ENCODE data around the gene CARD9.
A peak's percentile ranks its signal among the peaks of the same experiment; 100 is the strongest.

The CARD9 gene

DNA sequence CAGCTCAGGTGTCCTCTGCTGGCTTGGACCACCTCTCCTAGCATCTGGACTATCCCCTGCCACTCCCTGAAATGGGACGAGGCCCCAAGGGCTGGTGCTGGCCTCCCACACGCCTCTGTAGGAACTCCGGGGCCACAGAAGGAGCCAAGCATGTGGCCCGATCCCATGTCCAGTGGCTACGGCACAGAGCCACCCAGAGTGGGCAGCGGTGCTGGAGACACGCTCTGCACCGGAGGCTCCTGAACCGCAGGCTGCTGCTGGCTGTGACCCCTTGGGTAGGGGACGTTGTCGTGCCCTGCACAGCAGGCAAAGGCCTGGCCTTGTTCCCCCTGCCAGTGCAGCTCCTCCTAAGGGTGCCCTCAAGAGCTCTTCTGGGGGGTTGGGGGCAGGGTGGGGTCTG is 6.4 kb upstream of the CARD9 start:
- no peak for DNase-seq

DNA sequence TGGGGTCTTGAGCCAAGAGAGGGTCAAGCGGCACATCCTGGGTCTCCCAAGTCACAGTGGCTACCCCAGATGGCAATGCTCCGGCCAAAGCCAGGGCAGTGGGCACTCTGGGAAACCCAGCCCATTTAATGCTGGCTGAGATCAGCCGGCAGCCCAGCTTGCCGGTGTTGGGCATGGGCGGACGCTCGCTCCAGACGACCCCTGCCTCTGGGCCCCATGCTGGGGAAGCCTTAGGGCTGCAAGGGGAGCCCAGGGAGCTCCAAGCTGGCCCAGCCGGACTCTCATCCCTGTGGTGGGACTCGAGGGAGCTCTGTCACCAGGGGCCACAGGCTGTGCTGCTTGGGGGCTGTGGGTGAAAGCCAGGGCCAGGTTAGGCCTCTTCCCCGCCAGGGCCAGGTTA is 5.9 kb upstream of the CARD9 start:
- no peak for DNase-seq

DNA sequence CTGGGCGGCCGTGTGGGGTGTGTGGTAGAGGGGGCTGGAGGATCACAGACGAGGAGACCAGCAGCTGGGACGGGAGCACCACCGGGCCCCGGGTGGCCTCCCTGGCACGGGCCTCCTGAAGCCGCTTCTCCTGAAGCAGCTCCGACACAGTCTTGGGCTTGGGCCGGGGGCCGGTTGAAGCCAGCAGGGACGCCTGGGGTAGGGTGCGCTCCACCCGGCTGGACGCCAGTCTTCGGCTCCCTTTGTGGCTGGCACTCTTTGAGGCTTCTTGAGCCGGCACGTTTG is 5.5 kb upstream of the CARD9 start:
- DNase-seq = no peak

DNA sequence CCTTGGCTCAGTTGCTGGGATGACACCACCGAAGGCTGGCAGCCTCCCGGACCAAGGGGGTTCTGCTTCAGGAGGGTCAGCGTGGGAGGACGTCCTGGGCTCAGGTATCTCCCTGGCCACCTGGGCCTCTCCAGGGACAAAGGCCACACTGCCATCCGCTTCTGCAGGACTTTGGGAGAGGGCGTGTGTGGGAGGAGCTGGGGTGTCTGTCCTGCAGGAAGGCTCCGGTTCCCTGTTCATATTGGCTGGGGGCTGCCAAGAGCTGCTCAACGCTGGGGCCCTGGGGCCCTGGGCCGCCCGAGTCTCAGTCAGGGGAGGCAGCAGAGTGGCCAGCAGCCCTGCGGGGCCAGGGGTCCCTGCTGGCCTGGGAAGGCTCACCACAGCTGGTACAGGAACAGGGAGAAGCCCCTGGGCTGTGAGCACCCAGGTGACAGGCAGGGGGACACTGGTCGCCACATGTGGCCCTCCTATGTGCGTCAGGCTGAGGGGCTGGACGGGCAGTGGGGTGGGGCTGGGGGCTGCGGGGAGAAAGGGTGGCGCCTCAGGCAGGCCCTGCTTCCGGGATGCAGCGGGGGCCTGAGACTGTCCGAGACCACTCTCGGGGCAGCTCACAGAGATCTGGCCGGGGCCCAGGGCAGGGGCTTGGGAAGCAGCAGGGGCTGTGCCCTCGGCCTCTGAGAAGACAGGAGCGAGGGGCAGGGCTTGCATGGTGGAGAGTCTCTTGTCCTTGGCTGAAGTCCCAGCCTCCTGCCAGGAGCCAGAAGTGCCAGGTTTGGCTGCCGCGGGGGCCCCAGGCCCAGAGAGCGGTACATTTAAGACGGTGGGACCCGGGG is 4.9 kb upstream of the CARD9 start:
- DNase-seq = peak; percentile 16

DNA sequence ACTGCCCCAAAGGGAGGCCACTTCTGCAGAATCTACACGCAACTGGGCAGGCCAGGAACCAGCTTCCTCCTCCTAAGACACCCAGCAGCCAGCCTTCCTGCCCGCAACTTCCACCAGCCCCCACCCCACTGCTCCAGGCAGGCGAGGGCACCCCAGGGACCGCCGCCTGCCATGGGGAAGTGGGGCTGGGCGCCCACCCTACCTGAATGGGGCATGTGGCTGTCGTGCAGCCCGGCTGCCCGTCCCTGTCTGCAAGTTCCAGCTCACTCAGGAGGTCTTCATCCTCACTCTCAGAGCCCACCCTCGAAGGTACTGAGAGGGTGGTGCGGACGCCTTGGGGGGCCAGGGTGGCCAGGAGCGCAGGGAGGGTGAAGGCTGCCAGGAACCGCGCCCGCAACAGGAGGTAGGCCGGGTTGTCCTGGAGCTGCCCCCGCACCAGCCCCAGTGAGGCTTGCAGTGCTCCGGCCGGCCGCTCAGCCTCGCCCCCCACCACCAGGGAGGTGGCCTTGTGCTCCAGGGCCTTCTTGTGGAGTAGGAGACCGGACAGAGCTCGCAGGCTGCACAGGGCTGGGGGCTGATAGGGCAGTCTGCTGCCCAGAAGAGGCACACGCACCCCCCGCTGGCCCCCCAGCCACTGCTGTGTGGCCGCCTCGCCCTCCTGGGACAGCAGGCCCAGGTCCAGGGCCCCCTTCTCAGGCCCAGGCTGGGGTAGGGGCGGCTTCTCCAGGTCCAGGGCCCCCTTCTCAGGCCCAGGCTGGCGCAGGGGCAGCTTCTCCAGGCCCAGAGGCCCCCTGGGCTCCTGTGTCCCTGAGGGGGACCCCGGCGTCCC is 4.1 kb upstream of the CARD9 start:
- DNase-seq = no peak

DNA sequence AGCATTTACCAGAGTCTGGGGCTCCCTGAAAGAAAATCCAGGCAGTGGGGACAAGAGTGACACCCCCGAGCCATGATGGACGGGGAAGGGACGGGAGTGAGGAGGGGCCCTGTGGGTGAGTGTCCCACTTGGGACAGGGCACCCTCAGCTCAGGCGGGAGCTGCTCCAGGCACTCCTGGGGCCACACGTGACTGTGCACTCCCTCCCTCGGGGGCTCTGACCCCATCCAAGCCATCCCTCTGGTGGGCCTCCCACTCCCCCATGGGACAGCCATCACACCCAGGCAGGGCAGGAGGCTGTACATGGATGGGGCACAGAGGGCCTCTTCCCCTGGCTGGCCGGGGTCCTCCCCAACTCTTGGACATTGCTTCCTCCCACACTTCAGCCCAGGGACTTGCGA is 3.0 kb upstream of the CARD9 start:
- no peak for DNase-seq

DNA sequence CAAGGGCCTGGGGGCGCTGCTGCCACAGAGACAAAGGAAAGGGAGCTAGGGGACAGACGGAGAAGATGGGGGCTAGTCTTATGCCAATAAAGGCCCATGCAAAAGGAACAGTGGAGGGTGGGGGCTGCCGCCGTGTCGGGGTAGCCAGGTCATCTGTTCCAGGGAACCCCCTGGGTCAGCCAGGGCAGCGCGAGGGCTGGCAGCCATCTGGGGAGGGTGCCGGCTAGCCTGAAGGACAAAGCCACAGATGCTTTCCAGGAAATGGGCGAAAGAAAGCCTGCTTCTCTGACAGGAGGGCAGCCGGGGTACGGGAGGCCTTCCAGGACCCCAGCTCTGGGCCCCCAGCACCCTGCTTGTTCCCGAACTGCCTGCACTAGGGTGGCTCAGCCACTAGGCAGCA is 1.6 kb upstream of the CARD9 start:
- DNase-seq = no peak

DNA sequence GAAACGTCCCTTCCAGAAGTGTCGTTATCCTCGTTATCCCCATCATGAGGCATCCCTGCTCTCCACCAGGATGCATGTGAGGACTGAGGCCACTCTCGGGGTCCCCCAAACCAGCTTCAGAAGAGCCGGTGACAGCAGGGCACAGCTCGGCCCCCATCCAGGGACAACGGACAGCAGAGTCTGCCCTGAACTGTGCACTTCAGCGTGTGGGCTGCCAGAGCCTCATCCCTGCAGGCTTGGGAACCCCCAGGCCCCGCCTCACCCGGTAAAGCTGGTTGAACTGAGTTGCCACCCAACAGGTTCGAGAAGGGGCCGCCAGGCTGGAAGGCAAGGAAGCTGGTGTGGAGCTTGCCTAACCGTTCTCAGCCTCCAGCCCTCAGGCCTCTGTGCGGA is 710 bp upstream of the CARD9 start:
- no peak for DNase-seq

DNA sequence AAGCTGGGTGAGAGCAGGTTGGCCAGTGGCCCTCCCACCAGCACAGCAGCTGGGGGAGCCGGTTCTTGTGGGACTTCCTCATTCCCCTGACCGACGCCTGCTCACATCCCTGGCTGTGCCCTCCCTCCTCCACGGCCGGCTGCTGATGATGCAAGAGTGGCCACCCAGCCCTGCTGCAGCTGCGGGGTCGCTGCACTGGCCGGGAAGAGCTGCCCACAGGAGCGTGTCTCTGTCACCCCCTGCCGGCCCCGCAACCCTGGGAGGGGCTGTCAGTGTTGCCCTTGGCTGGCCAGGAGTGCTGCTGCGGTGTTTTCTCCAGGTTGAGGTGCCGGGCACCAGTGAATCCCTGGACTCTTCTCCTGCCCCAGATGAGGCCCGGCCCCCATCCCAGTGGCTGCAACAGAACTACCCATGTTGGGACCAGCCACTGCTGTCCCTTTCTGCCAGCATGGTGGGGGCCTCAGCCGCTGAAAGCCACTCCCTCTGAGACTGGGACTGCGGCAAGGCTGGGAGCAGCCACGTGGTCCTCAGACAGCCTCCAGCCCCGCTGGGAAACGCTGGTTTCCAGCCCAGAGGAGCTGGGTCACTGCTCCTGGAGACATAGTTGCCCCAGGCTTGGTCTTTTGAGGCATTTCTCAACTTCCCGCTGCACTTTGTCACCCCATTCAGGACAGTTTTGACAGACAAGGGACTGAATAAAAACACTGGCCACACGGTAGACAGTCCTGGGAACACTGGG is 739 bp downstream of the CARD9 start:
- DNase-seq = peak; percentile 34

DNA sequence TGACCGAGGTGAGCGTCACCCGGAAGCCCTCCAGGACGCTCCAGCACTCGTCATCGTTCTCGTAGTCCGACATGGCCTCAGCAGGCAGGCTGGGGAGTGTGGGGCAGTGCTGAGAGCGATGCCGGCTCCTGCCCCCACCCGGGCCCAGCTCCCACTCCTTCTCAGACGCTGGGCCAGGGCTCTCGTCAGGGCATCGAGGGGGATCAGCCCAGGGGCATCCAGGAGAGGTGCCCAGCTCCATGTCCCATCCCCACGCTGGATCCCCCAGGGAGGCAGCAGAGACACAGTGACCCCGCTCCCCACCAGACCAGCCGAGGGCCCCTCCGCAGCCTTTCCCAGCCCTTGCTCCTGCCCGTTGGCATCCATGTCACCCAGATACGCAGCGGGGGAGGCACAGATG is 1.5 kb downstream of the CARD9 start:
- no peak for DNase-seq

DNA sequence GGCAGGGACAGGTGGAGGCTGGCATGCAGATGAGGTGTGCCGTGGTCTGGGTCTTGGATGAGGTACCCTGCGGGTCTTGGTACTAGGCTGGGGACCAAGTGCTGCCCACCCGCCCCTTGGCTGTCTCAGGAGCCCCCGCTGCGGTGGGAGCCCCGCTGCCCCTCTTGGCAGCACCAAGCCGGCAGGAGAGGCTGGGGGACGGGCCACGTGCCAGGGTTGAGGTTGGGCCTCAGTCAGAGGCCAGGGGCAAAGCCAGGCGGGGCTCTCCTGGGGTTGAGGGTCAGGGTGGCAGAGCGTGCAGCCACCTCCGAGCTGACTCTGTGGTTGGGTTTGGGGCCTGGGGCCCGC is 2.0 kb downstream of the CARD9 start:
- no peak for DNase-seq

DNA sequence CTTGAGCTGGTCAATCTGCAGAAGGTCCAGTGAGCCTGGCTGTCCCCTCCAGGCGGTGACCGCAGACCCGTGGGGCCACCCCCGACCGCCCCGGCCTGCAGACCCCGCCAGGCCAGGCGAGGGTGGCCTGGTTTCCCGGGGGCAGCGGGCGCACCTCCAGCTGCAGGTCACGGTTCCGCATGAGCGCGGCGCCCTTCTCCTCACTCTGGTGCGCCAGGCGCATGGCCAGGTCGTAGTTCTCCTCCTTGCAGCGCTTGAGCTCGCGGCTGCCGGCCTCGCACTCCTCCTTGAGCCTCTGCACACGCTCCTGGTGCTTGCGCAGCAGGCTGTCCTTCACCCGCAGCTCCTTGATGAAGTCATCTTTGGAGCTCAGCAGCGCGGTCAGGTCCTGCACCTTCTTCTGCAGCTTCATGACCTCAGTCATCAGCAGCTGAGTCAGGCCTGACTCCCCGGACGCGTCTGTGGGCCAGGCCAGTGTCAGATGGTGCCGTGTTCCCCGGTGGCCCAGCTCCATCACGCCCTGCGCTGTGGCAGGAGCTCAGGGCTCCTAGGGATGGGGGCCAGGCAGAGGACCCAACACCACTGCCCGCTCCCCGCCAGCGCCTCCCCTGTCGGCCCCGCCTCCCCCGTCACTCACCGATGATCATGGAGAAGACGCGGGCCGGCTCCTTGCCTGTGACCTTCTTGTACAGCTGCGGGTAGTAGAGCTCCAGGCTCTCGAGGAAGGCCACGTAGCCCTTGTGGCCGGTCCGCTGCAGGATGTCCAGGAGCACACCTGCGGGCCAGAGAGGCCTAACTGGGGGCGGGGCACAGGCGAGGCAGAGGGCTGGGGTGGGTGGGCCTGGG is 2.6 kb downstream of the CARD9 start:
- DNase-seq = no peak

DNA sequence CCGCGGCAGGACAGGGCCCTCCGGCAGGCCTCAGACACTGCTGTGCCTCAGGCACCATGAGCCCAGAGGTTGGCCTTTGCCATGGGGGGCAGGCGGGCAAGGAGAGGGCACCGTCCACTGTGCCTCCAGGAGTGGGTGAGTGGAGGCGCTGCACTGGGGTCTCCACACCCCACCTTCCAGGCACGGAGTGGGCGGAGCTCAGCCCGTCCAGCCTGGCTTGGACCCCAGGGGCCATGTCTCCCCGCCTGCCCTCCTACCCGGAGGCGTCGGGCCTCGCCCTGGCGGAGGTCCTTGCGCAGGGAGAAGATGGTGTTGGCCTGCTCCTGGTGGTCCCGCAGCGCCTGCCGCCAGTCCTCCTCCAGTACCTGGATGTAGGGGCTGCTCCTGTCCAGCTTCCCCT is 3.4 kb downstream of the CARD9 start:
- DNase-seq = no peak

DNA sequence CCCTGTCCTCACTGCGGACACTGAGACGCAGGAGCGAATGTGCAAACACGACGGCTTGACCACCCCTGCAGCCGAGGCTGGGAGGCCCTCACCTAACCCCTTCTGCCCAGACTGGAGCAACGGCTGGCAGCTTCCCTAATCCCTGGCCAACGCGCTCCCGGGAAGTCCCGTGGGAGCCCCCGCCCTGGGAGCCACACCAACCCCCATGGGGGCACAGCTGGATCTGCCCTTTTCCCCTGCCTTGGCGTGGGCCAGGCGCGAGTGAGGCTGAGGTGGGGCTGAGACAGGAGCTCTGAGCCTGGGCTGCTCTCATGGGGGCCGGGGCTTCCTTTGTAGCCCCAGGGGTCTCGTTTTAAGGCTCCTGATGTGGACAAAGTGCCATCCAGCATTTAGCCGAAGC is 5.3 kb downstream of the CARD9 start:
- DNase-seq = no peak

DNA sequence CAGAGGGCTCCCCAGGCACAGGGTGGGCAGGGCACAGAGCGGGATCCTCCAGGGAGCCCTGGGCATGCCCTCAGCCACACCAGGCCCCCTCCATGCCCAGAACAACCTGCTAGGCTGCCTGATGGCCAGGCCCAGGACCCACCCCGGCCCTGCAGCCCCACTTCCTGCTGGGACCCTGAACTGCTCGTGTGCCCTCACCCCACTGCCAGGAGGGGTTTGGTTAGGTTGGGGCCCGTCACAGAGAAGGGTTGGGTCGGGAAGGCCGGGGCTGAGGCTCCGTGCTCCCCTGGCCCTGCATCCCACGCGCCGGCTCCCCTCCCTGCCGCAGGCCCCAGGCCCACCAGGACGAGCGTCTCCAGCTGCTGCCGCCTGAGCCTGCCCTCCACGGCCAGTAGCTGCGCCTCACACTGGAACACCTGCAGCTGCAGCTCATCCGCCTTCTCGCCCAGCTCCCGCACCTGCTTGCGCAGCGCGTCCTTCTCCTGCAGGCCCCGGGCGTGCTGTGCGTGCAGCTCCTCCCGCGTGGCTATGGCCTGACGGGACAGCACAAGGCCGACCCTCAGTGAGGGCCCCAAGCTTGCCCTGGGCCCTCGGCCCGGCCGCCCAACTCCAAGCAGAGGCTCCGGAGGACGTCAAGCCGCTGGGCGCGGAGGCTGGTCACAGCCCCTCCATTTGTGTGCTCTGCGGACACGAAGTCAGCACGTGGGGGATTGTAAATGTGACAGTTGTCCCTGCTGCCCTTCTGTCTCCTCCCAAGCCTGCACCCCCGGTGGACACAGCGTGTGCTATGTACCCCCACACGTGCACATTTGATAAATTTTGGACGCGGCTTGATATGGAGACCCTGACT is 5.9 kb downstream of the CARD9 start:
- no peak for DNase-seq

DNA sequence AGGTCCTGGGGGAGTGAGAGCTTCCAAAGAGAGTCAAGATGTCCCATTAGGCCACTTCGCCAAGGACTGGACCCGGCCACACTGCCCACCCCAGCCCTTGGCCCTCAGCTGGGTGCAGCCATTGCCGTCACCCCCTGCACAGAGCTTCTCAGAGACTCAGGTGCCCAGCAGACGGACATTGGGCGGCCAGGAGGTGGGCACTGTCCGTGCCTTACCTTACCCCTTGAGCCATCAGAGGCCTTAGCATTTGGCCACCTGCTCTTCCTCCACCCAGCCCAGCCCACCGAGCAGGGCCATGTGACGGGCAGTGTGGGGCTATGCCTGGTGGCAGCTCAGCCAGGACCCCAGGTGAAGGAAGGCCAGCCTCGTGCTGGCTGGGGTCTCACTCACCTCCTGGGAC is 6.6 kb downstream of the CARD9 start:
- DNase-seq = no peak

DNA sequence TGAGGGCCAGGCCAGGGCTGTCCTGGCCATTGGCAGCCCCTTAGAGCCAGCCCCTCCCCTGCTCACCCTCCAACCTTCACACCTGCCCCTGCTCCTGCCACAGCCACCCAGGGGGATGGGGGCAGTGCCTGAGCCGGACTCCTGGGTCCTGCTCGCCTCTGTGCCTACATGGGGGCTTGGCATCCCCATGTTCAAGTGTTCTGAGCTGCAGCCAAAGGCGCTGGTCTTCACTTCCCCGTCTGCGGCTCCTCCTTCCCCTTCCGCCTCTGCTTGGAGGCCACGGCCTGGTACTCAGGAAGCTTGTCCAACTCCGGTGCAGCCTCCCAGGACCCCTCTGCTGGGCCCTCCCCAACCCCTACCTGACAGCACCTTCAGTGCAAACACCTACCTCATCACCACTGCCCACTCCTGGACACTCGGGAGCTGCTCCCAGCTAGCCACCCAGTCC is 7.7 kb downstream of the CARD9 start:
- DNase-seq = no peak

DNA sequence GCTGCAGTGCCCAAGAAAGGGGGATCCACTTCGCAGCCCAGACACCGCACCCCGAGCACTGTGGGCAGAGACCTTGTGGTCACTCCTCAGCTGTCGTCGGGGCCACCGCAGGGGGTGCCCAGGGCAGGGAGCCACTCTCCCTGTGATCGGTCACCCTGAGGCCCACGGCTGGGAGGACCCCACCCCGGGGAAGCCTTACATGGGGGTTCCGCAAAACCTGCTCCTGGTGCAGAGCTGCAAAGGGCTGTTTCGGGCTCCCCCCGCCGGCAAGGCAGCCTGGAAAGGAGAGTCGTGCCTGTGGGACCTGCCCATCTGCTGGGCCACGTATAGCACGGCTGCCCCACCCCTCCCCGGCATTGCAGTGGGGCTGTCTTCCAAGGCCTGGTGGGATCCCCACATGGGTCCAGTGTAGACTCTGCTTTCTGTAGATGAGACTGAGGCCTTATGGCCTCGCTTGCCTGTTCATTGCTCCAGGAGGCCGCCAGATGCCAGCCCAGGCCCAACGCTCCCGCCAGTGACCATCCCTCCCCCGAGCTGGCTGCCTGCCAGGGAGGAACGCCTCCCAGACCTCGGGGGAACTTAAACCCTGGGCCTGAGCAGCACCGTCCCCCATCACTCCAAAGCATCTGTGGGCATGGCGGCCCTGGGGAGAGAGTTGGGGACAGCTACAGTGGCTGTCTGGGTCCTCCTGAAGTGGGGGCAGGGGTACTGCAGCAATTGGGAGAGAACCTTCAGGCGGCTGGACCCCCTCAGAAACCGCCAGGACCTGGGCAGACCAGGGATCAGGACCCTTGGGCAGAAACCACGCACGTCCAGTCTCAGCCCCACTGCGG is 8.3 kb downstream of the CARD9 start:
- DNase-seq = no peak

DNA sequence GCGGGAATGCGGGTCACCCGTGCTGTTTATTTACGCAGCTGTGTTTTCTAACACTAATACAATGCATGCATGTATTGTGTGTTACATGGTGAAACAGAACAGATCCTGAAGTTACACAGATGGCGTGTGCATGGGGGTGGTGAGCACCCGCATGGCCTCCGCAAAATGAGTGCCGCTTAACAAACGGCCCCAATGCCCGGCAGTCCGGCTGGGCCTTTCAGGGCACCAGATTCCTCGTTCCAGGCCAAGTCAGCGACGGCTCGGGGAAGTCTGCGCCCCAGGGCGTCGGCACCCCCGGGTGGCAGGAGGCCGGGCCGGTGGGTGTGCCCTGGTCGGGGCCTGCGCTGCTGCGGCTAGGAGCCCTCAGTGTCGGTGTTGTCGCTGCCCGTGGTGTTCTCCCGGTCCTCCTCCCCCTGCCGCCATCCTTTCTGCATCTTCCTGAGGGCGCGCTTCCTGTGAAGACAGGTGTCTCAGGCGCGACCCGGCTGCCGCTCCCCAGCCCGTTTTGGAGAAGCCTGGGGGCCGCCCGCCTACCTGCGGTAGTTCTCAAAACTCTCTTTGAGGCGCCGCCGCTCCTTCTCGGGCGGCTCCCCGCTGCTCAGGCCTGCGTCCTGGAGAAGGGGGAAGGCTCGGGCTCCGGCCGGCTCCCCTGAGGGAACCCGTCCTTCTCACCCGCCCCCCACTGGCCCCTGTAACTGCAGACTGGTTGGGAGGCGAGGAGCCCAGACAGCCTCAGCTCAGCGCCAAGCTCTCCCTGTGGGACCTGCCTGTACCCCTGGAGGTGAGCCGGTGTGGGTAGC is 9.3 kb downstream of the CARD9 start:
- peak; percentile 72 for DNase-seq

All from DMS79 treated with DMSO at 0.1 percent for 48 hours (cell line).